ENCODE data around the gene CDC42BPG. TPM values are rescaled to one million over a fixed set of nuclear protein-coding genes. Genes with fewer than 3 reads are reported as not detected.

Gene CDC42BPG
- total and polyA plus RNA-seq, 2 of the 8 experiments (the other 6 are each of a cell fraction or from before 2014, with no cell fraction given) = 3.7 to 10.6 TPM

DNA sequence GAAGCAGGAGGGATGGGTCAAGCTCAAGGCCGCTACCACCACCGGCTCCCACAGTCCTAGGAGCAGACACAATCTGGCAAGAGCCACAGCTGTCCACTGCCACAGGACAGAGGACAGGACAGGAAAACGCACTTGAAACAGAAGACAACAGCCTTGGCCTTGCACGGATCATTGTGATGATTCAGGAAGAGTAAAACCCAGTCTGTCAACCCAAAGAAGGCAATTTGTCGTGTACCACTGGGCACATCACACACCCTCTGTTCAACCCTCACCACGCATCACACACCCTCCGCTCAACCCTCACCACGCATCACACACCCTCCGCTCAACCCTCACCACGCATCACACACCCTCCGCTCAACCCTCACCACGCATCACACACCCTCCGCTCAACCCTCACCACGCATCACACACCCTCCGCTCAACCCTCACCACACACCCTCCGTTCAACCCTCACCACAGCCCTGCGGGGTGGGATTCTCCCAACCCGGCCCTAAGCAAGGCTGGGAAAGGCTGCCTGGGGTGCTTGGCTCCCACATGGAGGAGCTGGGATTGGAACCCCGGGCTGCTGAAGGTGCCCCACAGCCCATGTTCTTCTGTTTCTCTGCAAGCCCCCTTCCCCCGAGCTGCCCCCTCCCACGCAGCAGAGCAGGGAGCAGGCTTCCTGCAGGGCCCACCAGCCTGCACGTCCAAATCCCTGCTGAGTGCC lies 11.3 kb upstream of the CDC42BPG start:
- Histone ChIP-seq H3K4me2 (ENCODE audit: insufficient read depth in 1 of 2, low read depth in 2 of 2, low read length in 2 of 2) (no peak overlapping the region), H3K4me3 (ENCODE audit: extremely low read depth in 1 of 4, insufficient read depth in 2 of 4, low read depth in 3 of 4, low read length in 4 of 4) (no peak overlapping the region), H2AFZ (ENCODE audit: low read length) (no peak overlapping the region), H4K5ac (ENCODE audit: insufficient read length, low read depth, low read length) (no peak overlapping the region), H2BK15ac (ENCODE audit: low read length) (no peak overlapping the region), H3K36me3 (ENCODE audit: control insufficient read depth in 2 of 4, insufficient read depth in 4 of 4, low read length in 3 of 4) (peaks cover 0 to 5% (median 0%) of the 10 kb centered on the region in 4 experiments; a peak in 3 of 8 replicates), H3K23ac (ENCODE audit: insufficient read length) (no peak overlapping the region), H3K18ac (ENCODE audit: extremely low read depth, low read length) (no peak overlapping the region), H3K56ac (replicated peaks; ENCODE audit: insufficient read length, low read depth, low read length) (no peak overlapping the region), H3K14ac (ENCODE audit: insufficient read length) (no peak overlapping the region), H3K27me3 (replicated peaks in 1 of 4; ENCODE audit: control insufficient read depth in 3 of 4, extremely low read depth in 1 of 4, insufficient read depth in 3 of 4, low read length in 3 of 4) (no peaks in the 10 kb centered on the region), H2BK120ac (replicated peaks; ENCODE audit: low read depth, low read length) (no peak overlapping the region), H3K79me2 (ENCODE audit: control insufficient read depth in 1 of 2, insufficient read depth in 2 of 2, low read length in 2 of 2) (no peaks in the 10 kb centered on the region), H4K91ac (replicated peaks; ENCODE audit: insufficient read length, low read length) (no peak overlapping the region), H2AK5ac (ENCODE audit: low read depth, low read length) (no peak overlapping the region), H3K4me1 (replicated peaks in 1 of 4; ENCODE audit: control insufficient read depth in 3 of 4, insufficient read depth in 4 of 4, low read length in 3 of 4) (peaks cover 0 to 12% (median 5%) of the 10 kb centered on the region in 4 experiments; a peak in 5 of 7 replicates), H3K4ac (replicated peaks; ENCODE audit: insufficient read length, low read depth, low read length) (no peak overlapping the region), H4K8ac (ENCODE audit: extremely low read depth, insufficient read depth, low read length) (no peak overlapping the region), H3K79me1 (ENCODE audit: low read depth, low read length) (no peaks in the 10 kb centered on the region; the same call in 1 of the 2 replicates), H2BK20ac (ENCODE audit: low read length) (no peak overlapping the region), H3K9me3 (ENCODE audit: insufficient read depth in 2 of 2, low read depth in 1 of 2, low read length in 1 of 2) (no peaks in the 10 kb centered on the region), H3K27ac (ENCODE audit: low read depth, low read length) (no peak overlapping the region), H3K23me2 (ENCODE audit: low read depth, low read length) (no peaks in the 10 kb centered on the region), H2BK5ac (ENCODE audit: low read depth, low read length) (no peak overlapping the region; the same call in 1 of the 2 replicates), H3K9ac (replicated peaks in 1 of 4; ENCODE audit: extremely low read depth in 1 of 4, low read depth in 3 of 4, low read length in 3 of 4) (no peak overlapping the region), H2BK12ac (ENCODE audit: low read depth, low read length) (no peak overlapping the region), H4K20me1 (replicated peaks in 1 of 2; ENCODE audit: control insufficient read depth in 1 of 2, insufficient read depth in 2 of 2, low read length in 2 of 2) (peaks cover 0 to 5% of the 10 kb centered on the region in 2 experiments)
- no peak for FAIRE-seq
- POLR2A ChIA-PET (ENCODE audit: partially characterized antibody) = interaction anchor here (0.6 to 25.7 kb wide), 4 partner anchors 29 to 256 kb away, joined by 3 to 408 read pairs (median 4); partner anchors contain the start of genes EHD1 and TM7SF2
- CTCF ChIA-PET (ENCODE audit: partially characterized antibody) = interaction anchor here (12.3 to 32.3 kb wide), 3 partner anchors 5 to 32 kb away, joined by 321 to 1058 read pairs (median 321); partner anchors contain the start of gene EHD1
- no peak for DNase-seq (ENCODE audit: low read depth in 1 of 2, low spot score in 2 of 2)
- WGBS, 2 experiments (ENCODE audit: extremely low coverage in 1 of 2, insufficient coverage in 1 of 2, insufficient read length in 1 of 2, insufficient replicate concordance in 2 of 2, low coverage in 1 of 2, low lambda C conversion rate in 2 of 2, missing lambda C conversion rate in 1 of 2) = 91% methylated on average over 15 of the region's 22 CpGs; no CpG with 5 or more reads in 1 of the 2 experiments
- no peak for TF ChIP-seq KDM5A (IDR thresholded peaks at IDR 0.05; ENCODE audit: low read length)
- TF ChIP-seq, protein P1, sequence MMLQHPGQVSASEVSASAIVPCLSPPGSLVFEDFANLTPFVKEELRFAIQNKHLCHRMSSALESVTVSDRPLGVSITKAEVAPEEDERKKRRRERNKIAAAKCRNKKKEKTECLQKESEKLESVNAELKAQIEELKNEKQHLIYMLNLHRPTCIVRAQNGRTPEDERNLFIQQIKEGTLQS (IDR thresholded peaks at IDR 0.05; ENCODE audit: insufficient read depth, low read depth, low read length) = no peak
- TF ChIP-seq RAD21 (IDR thresholded peaks at IDR 0.05 in 1 of 2, conservative IDR thresholded peaks at IDR 0.05 in 1 of 2; ENCODE audit: low read depth in 2 of 2, low read length in 2 of 2) = no peak
- TF ChIP-seq MAFK (IDR thresholded peaks at IDR 0.05; ENCODE audit: low read depth, low read length) = no peak
- TF ChIP-seq EGR1 (IDR thresholded peaks at IDR 0.05; ENCODE audit: borderline replicate concordance, low read depth, low read length) = no peak
- no peak for TF ChIP-seq ASH2L (IDR thresholded peaks at IDR 0.05; ENCODE audit: low read length)
- no peak for TF ChIP-seq SIN3A (conservative IDR thresholded peaks at IDR 0.05 in 1 of 2, IDR thresholded peaks at IDR 0.05 in 1 of 2; ENCODE audit: low read depth in 1 of 2, low read length in 2 of 2)
- no peak for TF ChIP-seq GABPA (IDR thresholded peaks at IDR 0.05; ENCODE audit: borderline replicate concordance, insufficient read depth, low read length)
- TF ChIP-seq SIRT6 (IDR thresholded peaks at IDR 0.05; ENCODE audit: low read length) = no peak
